ENCODE measurements around the gene COL9A3.
"Not testable (repeated sequence)": the region's sequence is repeated elsewhere in the genome, so short reads cannot be mapped to it uniquely, and the experiment has no call there.

The COL9A3 gene

DNA sequence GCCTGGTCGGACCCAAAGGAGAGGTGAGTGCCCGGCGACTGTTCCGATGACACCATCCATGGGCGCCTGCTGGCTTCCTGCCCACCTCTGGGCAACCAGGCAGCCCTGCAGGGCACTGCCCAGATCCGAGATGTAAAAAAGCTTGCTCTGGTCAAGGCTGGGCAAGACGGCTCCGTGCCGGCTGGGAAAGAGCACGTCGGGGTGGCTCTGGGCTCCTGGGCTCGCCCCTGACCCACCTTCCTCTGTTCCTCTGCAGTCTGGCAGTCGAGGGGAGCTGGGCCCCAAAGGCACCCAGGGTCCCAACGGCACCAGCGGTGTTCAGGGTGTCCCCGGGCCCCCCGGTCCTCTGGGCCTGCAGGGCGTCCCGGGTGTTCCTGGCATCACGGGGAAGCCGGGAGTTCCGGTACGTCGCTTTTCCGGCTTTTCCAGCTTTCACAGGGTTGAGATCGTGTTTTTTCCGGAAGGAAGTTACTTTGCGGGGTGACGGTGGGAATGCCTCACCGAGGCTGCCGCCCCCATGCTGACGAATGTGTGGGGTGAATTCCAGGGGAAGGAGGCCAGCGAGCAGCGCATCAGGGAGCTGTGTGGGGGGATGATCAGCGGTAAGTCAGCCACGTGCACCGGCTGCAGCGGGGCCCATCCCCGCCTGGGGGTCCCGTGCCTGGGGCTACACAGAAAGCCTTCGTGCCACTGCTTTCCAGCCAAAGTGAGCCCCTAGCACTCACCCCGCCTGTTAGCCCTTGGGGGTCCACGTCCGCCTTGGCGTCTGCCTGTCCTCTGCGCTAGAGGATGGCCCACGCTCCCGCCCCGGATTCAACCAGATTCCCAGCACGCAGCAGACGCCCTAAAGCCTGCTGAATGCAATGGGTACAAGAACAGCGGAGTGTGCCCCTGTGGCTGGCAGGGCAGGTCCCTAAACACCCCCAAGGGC, 19.3 kb downstream of the COL9A3 start:
- DNase-seq (ENCODE audit: low spot score): no peak

DNA sequence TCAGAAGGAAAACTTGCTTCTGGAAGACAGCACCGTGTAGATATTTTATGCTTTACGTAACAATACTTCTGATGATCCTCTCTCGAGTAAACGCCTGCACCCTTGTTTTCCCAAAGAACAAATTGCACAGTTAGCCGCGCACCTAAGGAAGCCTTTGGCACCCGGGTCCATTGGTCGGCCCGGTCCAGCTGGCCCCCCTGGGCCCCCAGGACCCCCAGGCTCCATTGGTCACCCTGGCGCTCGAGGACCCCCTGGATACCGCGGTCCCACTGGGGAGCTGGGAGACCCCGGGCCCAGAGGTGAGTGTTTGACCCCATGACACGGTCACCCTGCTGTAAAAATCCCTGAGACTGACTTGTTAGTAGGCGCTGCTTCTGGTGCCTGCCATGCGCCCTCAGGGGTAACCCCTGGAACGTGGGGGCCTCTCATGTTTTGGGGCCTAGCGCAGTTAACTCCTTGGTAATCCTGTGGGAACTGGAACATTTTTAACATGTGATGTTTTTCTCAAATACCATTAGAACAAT, 20.2 kb downstream of the COL9A3 start:
- DNase-seq (ENCODE audit: low spot score): no peak

DNA sequence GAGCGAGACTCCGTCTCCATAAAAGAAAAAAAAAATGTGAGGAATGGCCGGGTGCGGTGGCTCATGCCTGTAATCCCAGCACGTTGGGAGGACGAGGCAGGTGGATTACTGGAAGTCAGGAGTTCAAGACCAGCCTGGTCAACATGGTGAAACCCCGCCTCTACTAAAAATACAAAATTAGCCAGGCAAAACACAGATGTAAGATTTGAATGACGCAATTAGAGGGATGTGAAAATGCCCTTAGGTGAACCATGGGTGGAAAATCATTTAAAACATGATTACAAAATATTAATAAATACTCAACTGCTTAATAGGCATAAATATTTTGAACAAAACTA, 20.9 kb downstream of the COL9A3 start:
- no peak for DNase-seq (ENCODE audit: low spot score)

DNA sequence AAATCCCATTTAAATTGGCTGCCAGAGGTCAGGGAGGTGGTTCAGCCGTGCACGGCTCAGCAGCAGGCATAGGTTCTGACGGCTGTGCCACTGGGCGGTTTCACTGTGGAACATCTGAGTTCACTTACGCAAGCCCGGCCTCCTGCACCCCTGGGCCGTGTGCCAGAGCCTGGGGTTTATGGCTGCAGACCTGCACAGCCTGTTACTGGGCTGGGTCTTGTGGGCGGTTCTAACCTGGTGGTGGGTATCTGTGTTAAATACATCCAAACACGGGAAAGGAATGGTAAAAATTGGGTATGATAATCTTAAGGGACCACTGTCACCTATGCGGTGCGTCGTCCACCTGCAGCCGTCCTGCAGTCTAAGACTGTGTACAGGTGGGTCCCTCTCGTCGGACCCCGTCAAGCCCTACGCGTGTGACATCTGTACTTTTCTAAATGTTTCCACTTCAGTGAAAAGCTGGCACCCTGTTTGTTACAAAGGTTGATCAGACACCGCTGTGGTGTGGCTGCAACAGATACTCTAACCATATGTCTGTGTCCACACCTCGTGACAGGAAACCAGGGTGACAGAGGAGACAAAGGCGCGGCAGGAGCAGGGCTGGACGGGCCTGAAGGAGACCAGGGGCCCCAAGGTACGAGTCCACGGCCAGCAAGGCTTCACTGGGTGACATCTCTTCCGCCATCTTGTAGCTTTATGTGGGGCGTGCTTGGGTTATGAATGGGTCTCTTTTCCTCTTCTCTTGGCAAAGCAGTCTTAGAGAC, 21.5 kb downstream of the COL9A3 start:
- DNase-seq (ENCODE audit: low spot score): no peak

DNA sequence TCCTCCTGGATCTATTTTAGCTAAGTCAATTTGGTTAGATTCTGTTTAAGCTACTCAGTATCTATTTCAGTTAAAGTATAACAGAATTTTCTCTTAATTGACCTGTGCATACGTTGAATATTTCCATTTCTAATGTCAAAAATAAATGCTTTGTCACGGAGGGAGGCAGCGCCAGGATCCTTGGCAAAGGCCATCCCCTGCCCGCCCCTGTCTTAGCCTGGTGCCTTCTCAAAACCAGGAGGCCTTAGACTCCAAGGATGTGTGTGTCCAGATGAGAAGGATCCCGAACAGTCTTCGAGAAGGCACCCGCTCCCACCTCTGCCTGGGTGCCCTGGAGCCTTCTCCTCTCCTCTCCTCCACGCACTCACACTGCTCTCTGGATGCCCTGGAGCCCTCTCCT, 22.4 kb downstream of the COL9A3 start:
- DNase-seq (ENCODE audit: low spot score): no peak

DNA sequence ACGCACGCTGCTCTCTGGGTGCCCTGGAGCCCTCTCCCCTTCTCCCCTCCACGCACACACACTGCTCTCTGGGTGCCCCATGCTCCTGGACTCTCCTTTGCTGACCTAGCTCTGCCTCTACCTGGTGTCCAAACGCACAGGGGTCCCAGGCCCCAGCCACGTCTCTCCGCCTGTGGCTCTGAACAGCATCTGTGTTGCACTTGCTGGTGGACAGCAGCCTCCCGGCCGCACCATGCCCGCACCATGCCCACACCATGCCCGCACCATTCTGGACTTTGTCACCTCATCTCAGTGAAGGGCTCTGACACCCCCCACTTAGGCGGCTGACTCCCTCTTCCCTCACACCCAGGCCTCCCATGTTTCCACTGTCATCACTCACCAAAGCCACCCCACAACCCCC, 23.0 kb downstream of the COL9A3 start:
- DNase-seq (ENCODE audit: low spot score): no peak

DNA sequence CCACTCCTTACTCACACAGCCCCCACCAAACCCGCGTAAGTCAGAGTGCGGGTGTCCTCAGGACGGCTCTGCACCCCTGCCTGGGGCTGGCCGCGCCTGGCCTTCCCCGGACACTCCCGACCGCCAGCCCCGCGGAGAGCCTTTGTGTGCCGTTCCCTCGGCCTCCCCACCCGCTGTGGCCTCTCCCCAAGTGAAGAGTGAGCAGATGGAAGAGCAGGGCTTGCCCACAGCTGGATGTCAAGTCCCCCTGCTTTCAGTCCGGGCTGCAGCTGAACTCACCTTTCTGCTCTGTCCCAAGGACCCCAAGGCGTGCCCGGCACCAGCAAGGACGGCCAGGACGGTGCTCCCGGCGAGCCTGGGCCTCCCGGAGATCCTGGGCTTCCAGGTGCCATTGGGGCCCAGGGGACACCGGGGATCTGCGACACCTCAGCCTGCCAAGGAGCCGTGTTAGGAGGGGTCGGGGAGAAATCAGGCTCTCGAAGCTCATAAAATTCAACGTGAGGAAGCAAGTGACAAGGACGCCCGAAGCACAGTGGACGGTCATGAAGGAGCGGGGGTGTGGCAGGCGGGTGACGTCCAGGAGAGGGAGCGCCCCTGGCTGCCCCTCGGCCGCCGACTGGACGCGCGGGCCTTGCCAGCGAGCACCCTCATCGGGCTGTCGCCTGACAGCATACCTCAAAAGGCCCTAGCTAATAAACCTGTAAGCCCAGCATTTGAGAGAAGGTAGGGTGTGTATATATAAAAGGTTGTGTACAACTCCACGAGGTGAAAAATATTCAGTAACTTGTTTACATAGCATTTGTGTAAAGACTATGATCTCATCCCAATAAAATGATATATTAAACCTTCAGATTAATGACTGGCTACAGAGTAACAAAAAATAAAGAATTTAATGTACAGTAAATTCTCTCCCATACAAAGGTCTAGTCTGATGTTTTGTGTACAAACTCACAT, 23.7 kb downstream of the COL9A3 start:
- DNase-seq (ENCODE audit: low spot score): no peak

DNA sequence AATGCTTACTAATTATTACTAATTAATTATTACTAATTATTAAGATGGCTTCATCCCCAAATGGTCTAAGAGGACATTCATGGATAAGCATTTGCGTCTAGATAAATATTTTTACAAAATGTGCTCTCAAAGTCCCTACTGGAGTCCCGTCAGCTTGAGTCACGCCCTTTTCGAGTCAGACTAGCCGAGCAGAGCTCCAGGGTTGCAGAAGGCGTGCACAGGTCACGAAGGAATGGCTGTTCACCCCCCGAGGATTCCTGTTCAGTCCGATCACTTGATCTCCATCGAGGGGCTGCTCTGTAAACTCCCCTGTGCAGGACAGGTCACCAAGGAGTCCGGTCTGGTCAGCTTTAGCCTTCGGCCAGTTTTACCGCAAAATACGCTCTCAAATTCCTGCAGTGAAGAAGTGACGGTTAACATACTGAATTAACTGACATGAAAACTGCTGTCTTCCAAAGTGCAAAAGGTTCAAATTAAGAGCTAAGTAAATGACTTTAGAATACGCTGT, 24.9 kb downstream of the COL9A3 start:
- no peak for DNase-seq (ENCODE audit: low spot score)

DNA sequence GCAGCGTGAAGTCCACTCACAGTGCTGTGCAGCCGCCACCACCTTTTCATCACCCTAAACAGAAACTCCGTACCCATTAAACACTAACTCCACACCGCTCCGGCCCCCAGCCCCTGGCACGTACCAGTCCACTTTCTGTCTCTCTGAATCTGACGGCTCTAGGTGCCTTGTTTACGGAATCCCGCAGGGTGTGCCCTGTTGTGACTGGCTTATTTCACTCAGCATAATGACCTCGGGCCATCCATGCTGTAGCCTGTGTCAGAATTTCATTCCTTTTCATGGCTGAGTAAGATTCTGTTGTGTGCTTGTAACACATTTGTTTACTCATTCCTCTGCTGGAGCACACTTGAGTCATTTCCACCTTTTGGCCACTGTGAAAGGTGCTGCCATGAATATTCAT, 26.8 kb downstream of the COL9A3 start:
- DNase-seq (ENCODE audit: low spot score): no peak

DNA sequence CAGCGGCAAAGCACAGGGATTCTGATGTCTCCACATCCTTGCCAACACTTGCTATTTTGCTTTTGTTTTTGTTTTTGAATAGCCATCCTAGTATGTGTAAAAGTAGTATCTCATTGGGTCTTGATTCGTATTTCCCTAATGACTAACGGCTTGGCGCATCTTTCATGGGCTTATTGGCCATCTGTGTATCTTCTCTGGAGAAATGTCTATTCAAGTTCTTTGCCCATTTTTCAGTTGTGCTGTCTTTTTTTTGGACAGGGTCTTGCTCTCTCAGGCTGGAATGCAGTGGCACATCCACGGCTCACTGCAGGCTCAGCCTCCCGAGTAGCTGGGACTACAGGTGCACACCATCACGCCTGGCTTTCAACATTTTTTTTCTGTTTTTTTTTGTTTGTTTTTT, 27.3 kb downstream of the COL9A3 start:
- DNase-seq (ENCODE audit: low spot score): no peak

DNA sequence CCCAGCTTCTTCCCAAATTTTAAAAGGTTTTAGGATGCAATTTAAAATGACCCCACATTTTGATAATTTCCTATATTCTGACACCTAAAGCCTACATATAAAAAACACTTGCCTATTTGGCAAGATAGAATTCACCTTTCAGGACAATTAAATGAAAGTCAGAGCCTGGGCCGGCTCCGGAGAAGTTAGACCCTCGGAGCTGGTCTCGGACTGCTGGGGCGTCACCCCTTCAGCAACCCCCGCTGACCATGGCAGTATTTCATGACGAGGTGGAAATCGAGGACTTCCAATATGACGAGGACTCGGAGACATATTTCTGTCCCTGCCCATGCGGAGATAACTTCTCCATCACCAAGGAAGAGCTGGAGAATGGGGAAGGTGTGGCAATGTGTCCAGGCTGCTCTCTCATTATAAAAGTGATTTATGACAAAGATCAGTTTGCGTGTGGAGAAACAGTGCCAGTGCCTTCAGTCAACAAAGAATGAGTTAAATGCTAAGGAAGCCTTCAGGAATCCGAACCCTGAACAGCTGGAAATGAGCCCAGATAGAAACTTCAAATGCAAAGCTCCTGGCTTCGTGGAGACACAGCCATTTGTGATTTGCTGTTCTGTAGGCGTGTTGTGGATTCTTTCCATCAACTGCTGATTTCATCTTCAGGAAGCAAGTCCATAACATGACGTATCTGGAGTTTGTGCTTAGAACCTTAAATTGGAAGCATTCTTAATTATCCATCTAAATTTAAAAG, 28.7 kb downstream of the COL9A3 start:
- no peak for DNase-seq (ENCODE audit: low spot score)

DNA sequence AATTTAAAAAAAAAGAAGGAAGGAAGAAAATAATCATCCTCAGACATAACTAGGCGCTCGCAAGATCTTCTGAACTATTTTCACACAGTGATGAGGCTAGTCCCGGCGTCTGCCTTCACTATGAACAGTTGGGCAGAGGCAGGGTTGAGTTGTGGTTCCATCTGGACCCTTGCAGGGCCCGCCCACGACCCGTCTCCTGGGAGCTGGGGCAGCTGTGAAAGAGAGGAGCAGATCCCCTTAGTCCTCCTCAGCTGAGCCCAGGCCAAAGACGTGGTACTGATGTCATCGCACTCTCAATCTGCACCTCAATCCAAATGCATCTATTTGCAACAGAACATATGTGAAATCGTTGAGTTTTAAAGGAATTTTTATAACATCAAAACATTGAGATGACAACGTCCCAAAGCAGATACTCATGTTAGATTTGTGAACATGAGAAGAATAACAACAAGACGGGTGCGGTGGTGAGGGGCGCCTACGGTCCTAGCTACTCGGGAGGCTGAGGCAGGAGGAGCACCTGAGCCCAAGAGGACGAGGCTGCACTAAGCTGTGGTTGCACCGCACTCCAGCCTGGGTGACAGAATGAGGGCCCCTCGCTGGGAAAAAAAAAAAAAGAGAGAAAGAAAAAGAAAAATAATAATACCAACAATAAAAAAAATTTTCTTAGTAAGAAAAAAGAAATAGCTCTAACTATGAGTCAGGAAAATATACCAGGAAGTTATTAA, 29.5 kb downstream of the COL9A3 start:
- DNase-seq (ENCODE audit: low spot score): no peak

DNA sequence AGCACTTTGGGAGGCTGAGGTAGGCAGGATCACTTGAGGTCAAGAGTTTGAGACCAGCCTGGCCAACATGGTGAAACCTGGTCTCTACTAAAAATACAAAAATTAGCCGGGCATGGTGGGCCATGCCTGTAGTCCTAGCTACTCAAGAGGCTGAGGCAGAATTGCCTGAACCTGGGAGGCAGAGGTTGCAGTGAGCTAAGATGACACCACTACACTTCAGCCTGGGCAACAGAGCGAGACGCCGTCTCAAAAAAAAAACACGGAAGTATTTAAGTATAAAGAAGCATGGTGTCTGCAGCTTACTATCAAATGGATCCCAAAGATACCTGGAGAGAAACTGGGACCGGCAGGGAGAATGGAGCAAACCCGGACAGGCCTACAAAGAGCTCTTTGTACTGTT, 32.1 kb downstream of the COL9A3 start:
- not testable (repeated sequence) for DNase-seq (ENCODE audit: low spot score)

DNA sequence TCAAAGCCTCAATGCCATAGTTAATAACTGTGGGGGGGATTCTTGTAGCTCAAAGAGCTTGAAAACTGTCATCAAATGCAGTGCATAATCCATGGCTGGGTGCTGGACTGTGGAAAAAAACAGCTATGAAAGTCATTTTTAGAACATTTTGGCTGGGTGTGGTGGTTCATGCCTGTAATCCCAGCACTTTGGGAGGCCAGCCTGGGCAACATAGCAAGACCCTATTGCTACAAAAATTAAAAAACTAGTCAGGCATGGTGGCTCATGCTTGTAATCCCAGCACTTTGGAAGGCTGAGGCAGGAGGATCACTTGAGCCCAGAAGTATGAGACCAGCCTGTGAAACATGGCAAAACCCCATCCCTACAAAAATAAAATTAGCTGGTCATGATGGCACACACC, 32.6 kb downstream of the COL9A3 start:
- DNase-seq (ENCODE audit: low spot score): no peak

DNA sequence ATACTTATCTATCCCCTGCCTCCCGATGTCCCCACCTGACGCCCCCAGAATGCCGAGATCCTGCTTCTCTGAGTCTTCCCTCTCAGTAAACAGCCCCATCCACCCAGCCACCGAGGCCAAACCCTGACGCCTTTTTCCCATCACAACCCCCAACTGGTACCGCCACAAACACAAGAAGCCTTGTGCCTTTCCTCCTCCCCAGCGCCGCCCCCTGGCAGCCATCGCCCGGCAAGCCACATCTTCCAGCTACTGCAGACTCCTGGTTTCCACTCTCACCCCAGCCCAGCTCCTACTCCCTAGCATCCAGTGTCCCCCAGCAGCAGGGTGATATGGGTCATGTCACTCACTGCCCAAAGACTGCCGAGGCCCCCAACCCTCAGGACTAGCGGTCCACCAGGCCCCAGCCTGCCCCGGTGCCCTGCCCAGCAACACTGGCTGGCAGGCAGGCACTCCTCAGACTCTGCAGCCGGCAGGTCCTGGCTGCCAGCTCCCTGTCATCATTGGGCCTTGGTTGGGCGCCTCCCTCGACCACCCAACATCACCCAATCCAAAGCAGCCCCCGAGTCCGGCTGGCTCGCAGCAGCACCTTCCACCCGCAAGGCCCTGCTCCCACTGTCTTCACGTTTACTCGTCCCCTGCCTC, 33.6 kb downstream of the COL9A3 start:
- no peak for DNase-seq (ENCODE audit: low spot score)

DNA sequence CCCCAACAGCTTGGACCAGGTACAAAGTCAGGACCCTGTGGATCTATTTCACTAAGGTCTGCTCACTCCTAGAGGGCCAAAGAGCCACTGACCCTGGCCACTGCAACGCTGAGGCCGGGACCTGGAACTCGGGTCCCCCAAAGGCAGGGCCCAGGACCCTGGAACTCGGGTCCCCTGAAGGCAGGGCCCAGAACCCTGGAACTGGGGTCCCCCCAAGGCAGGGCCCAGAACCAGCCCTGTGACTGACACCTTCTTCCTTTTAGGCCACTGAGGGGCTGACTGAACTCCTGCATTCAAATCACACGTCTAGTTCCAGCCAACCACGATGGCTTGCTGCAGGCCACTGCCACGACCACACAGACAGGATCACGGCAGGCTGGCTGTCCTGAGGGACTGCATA, 35.3 kb downstream of the COL9A3 start:
- no peak for DNase-seq (ENCODE audit: low spot score)

DNA sequence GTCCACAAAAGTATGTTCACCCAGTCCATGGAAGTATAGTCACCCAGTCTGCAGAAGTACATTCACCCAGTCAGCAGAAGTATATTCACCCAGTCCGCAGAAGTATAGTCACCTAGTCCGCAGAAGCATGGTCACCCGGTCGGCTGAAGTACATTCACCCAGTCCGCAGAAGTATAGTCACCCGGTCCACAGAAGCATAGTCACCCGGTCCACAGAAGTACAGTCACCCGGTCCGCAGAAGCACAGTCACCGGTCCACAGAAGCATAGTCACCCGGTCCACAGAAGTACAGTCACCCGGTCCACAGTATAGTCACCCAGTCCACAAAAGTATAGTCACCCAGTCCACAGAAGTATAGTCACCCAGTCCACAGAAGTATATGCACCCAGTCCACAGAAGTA, 36.0 kb downstream of the COL9A3 start:
- DNase-seq (ENCODE audit: low spot score): no peak

DNA sequence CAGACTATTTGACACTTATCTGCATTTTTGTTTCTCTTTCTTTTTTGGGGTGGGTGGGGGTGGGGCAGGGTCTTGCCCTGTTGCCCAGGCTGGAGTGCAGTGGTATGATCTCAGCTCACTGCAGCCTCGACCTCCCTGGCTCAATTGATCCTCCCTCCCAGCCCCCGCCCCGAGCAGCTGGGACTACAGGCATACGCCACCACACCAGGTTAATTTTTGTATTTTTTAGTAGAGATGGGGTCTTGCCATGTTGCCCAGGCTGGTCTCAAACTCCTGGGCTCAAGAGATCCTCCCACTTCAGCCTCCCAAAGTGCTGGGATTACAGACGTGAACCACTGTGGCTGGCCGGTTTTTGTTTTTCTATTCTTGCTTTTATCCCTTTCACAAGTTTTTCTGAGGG, 36.5 kb downstream of the COL9A3 start:
- not testable (repeated sequence) for DNase-seq (ENCODE audit: low spot score)

DNA sequence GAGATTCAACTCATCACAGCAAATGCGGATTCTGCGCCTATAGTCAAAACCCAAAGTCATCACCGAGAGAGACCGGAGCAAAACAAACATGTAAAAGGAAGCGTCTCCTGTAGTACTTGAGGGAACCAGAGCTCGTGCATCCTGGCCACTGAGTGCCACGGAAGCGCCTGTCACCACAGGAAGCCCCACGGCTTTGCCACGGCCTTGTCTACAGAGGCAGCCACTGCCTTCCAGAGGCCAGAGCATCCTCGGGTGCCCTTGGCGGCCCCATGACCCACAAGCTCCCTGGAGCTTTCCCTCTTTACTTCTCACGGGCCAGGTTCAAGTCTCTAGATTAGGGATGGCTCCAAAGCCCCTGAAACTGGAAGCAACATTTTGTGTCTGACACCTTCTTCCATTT, 37.3 kb downstream of the COL9A3 start:
- no peak for DNase-seq (ENCODE audit: low spot score)

DNA sequence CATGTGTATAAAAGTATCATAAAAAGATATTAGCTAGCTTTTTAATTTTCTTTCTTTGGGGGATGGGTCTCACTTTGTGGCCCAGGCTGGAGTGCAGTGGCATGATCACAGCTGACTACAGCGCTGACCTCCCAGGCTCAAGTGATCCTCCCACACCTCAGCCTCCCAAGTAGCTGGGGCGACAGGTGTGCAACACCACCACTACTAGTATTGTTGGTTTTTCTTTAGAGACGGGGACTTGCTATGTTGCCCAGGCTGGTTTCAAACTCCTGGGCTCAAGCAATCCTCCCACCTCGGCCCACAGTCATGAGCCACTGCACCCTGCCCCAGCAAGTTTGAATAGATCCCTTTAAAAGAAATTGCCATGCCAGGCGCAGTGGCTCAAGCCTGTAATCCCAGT, 38.3 kb downstream of the COL9A3 start:
- no peak for DNase-seq (ENCODE audit: low spot score)
